T-helper 22 cell (primary cell): Measurements from ENCODE around the gene ZPR1.
A peak's percentile ranks its signal among the peaks of the same experiment; 100 is the strongest.

Experiments
- DNase-seq: peaks from one replicate; pipeline ENCODE4 v3.0.0-alpha.2; 2020; ENCODE audit warnings: low read depth

The ZPR1 gene

DNA sequence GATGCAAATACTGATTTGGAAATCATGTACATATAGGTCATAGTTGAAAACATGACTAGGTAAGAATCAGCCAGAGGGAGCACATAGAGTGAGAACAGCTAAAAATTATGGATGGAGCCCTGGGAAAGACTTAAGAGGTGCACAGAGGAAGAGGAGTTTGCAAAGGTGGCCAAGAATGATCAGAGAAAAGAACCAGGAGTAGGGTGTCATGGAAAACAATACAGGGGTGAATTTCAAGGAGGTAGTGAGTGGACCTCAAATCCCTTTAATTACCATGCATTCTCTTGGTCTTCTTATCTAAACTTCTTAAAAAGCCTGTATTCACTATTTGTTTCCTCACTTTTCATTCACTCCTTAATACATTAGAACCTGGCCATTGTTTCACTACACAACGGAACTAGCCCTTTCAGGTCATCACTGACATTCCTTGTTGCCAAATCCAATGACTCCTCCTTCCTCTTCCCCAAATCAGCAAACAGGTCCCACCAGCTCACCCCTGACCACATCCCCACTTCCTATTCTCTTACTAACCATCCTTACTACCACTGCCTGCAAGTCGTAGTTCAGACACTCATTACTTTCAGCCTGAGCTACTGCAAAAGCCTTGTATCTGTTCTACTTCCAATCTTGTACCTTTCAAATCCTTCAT is 37.6 kb downstream of the ZPR1 start:
- DNase-seq: no peak

GRCh38 chr11:116742104-116742503 is 45.7 kb downstream of the ZPR1 start:
- no peak for DNase-seq

DNA sequence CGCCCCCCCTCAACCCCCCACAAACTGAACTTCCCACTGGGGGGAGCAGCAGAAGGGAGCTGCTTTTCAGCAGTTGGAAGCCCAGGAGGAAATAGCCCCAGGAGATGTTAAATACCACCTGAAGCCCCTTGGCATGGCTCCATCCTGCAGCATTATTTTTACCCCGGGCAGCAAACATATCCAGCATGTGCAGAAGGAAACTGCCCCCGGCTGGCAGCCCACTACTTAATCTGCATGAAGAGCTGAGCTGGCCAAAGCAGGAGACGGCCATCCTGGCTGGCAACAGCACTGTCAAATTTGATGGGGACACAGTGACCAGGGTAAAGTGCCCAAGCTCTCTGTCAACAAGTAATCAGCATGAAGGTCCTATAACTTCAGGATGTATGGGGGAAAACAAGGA is 47.1 kb downstream of the ZPR1 start:
- DNase-seq: no peak

- no peak for DNase-seq
Measured at GRCh38 chr11:116738975-116739374, 48.8 kb downstream of the ZPR1 start.

- DNase-seq: no peak
Measured at GRCh38 chr11:116736763-116737162, 51.1 kb downstream of the ZPR1 start.

DNA sequence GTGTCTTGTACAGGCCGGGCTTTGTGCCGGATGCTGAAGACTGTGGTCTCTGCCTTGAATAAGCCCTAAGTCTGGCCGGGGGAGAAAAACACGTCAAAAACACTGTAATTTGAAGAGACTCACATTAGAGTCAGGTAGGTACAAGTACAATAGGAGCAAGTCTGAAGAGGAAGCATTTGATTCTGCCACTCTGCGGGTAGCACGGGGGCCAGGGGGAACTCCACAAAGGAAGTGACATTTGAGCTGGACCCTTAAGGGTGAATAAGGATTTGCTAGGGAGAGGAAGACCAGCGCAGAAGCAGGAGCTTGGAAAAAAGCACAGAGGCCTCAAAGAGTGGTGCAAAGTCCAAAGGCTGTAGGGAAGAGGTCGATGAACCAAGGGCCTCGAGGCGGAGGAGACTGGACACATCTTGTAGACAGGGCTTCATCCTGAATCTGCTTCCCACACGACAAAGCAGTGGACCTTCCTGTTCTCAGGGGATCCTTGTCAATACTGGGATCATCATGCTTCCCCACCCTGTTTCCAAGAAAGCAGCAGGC is 53.8 kb downstream of the ZPR1 start:
- DNase-seq: no peak

DNA sequence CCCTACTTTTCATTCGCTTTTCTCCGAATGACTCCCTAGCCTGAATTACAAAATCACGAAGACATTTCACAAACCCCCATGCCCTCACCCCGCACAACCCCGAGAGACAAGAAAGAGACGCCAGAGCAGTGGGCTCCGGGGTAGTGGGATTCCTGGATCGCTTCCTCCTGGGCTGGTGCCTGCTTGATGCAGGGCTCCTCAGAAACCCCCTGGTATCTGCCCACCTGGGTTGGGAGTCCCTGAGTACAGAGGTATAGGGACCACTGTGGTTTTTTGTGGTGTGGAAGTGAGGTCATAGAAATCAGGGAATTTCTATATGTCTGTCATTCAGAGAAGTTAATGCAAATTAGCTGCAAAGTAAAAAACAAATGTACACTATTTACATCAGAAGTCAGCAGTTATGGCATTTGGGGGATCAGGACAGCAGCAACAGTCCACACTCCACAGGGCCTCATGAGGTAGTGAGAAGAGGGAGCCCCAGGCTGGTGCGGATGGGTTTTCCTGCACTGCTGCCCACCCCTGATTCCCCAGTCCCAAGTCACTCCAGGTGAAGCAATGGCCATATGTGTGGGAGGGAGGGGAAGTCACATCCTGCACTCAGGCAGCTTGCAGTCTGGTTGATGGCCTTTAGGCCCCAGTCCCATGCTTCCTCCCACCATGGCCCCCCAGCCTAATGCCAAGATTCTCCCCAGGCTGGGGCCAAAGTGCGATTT is 54.6 kb downstream of the ZPR1 start:
- DNase-seq: no peak

DNA sequence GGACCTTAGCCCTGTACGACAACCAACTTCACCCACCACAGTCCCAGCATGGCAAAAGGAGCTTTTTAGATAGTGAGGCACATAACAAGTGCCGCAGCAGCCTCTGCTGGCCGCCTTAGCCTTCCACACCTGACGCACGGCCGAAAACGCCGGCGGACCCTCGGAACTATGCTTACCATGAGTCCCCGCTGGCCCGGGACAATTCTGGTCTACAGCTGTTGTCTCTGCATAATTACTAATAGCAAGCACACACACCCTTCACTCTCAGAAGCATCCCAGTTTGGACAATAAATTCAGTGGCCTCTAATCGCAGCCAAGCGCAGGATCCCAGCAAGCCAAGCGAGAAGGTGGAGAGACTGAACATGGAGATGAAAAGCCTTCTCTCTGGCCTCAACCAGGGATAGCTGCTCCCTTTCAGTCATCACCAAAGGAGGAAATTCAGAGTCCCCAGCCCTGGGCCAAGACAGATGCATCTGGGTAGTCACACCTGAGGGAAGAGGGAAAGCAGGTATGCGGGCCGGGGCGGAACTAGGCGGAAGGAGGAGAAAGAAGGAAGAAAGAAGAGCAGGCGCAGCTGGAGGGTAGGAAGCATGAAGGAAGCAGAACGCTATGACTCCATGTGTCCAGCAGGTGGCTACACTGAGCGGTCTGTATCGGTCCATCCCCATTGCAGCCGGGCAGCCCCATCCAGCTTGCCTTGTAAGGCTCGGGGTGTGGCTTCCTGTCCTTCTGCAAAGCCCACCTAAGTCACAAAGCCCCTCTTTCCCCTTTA is 55.4 kb downstream of the ZPR1 start:
- peak; percentile 9 for DNase-seq

DNA sequence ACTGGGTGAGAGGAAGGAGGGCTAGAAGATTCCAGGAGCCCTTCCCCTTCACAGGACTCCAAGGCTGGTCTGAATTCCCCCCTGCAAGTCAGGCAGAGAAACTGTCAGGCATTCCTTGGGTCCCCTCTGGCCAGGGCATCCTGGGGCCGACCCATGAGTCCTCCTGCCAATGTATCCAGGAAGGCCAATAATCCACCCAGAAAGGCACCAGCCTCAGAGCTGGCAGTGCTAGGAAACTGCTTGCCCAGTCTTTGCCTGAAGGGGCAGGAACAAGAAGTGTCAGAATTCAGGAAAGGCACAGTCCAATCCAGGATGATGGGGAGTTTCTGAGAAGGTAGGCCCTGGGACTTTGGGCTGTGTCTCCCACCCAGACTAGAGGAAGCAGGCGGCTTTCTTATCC is 56.0 kb downstream of the ZPR1 start:
- no peak for DNase-seq

DNA sequence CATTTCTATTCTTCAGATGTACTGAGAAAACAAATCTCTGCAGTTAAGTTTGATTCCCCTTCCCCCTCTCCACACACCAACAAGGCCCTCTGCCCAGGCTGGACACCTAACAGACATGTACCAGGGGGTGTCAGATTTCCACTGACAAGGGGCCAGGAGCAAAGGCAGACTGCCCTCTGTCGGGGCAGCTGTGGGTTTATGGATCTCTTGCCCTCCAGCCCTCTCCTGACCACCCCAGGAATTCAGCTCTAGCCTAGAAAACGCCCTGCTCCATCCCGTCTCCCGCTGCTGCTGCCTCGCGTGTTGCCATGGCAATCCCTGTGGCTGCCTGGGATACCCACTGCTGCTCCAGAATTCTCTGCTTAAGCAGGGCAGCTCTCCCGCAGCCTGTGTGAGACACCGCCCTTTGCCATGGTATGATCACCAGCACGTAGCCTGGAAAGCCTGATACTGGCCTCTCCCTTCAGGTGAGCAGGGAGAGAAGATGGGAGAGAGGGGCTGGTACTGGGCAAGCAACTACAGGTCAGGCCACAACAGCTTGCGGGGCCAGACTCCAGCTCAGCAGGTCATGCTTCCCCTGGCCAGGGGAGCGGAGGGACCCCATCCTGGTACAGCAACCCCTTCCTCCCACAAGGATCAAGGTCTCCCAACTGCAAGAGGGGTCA is 56.6 kb downstream of the ZPR1 start:
- no peak for DNase-seq

DNA sequence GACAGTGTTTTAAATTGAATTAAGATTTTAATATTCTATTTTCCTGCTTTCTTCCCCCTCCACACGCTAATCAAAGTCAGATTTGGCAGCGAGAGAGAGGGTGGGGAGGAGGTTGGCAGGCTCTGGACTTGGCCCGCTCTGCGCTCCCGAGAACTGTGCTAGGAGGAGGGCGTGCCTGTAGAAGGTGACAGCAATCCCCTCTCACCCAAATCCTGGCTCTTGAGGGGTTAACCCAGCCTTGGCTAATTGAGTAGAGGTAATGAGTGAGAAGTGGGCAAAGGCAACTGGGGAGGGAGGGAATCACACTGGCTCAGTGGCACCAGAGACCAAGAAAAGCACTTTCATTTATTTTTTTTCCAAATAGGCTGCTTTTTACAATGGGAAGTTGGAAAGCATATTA is 57.2 kb downstream of the ZPR1 start:
- no peak for DNase-seq

DNA sequence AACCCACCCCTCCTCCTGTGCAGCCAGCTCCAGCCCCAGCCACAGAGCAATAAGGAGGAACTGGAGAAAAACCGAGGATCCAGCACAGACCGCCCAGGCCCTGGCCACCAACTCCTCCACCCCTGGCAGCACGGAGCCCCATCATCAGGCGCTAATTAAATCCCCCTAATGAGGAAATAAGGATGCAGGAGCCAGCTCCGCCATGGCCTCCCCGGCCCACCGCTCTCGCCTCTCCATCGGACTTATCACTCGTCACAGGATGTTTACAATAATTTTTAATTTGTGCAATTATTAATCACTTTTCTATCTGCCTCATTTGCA is 57.6 kb downstream of the ZPR1 start:
- DNase-seq: no peak

DNA sequence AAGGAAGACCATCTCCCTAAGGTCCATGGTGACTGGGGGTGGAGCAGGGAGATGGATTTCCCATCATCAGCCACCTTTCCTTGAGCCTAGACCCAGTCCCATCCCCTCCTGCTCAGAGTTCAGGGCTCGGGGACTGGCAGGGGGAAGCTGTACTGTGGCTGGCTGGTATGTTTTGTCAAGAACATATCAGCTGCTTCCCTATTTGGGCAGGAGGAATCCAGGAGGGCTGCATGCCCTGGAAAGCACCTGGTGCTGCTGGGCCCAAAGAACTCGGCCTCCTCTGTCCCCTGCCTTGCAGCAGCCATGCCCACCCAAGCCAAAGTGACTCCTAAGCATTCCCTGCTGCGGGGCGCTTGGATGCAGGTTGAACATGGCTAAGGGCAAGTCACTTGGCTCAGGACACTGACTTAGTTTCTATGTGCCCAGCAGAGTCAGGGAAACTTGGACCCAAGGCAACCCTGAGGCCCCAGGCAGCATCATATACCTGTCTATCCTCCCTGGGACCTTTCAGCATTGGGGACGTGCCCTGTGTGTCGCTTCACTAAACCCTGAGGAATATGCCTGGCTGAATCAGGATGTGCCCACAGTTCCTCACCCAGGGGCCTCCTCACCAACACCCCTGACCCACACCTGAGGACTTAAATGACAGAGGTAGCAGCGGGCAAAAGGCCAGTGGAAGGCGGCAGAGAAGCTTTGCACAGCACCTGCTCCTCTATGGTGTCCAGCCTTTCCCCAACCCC is 58.2 kb downstream of the ZPR1 start:
- DNase-seq: no peak

DNA sequence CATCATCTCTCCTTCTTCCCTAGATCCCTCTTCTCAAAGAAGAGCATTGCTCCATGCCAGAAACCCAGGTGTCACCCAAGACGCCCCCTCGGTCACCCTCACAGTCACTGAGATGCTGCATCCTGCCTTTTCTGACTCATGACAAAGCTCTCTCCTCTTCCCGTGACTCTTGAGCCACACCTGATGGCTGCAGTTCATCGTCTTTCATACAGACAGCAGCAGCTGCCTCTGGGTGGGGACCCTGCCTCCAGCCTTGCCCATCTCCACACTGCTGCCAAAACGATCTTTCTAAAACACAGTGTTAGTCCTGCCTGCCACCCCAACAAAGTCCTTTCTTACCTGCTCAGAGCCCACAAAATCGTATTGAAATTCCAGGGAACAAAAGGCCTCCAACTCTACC is 59.8 kb downstream of the ZPR1 start:
- no peak for DNase-seq

DNA sequence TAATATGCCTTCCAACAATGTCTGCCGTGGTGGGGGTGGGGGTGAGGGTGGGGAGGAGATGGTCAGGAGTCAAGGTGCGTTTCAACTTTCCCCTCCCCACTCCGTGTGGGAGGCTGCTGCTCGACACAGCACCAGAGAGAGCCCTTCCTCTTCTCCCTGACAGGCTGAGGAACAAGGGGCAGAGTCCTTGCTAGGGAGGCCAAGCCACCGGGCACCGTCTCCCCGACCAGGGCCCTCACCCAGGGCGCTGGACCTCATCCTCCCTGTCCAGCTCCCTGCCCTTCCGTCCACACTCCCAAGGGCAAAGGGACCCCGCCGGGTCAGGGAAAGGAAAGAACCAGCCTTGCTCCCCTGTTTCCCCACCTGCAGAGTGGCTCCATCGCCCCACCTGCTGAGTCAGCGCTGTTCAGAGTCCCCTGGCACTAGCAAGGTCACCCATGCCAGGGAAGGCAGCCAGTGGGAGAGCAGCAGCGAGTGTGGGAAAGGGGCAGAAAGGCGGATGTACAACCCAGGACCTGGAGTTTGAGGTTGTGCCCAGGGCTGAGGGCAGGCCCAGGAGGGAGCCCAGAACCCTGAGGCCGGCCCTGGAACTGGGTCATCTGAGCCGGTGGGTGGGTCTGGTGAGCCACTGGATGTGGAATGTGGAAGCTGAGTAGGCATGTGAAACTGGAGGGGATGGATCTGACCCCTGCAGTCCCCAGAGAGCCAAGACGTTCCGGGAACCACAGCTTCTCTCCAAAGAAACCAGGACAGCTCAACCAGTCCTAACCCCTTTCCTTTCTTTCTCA is 62.2 kb downstream of the ZPR1 start:
- no peak for DNase-seq

GRCh38 chr11:116724813-116725212 is 63.0 kb downstream of the ZPR1 start:
- DNase-seq: no peak
